K562 (cell line): ENCODE measurements around the gene ABCA4. TPM values are rescaled to one million over a fixed set of nuclear protein-coding genes. Genes with fewer than 3 reads are reported as not detected.

Source experiments
- ATAC-seq: fragments of 200-7000 bp; cut with Tn5 transposase; 3 replicates; pipeline ENCODE4 v1.9.1; 2020; ENCODE audit warnings: moderate library complexity
- BruUV-seq: library from RNA; stranded (reverse); fragments of 400-500 nt; replicated peaks from 2 replicates; lab custom pipeline; 2021; lab: Mats Ljungman, UMichigan
- CTCF ChIA-PET: fragments of 300-600 bp; formaldehyde crosslinking; extraction: SDS; loops from one replicate; lab custom pipeline; 2021; ENCODE audit warnings: low intra/inter-chr PET ratio; lab: Yijun Ruan, JAX
- POLR2A ChIA-PET: fragments of 300-600, 350-650 bp; sonication (Branson Sonifier 250); formaldehyde crosslinking; extraction: SDS; loops from one replicate; lab custom pipeline; 2021; ENCODE audit warnings: antibody characterized with exemption, inconsistent platforms; lab: Yijun Ruan, JAX
- DNase-seq, 4 experiments: peaks; one replicate each; pipeline versions ENCODE4 v3.0.0 to v3.0.0-alpha.2; 2011 to 2018; ENCODE audit warnings: low spot score in 3 of 4, mixed read lengths in 3 of 4; ENCODE audit errors: extremely low read depth in 1 of 4
- FAIRE-seq: peaks from 2 replicates; lab custom pipeline; 2011; peaks lifted over from hg19 to GRCh38; lab: Jason Lieb, UNC
- H2AFZ ChIP-seq: 2 replicates; pipeline ENCODE4 v1.6.0; 2011; ENCODE audit warnings: low read depth, low read length, control low read depth, inconsistent platforms
- H3K27ac ChIP-seq: fragments of 200-600 bp; 3 replicates; pipeline ENCODE4 v1.8.0; 2011; ENCODE audit warnings: low read depth, mild to moderate bottlenecking, control low read depth, inconsistent platforms, low read length, moderate library complexity, mixed read lengths; ENCODE audit errors: extremely low read depth
- H3K27me3 ChIP-seq, 2 experiments: fragments of 300-600 bp in 1 of 2; 2 replicates in 1 of 2; 3 replicates in 1 of 2; pipeline versions ENCODE4 v1.6.0 to v1.8.0; 2011; ENCODE audit warnings: inconsistent platforms in 2 of 2, low read length in 2 of 2, mild to moderate bottlenecking in 1 of 2, mixed read lengths in 1 of 2, moderate library complexity in 1 of 2; ENCODE audit not compliant: control insufficient read depth in 2 of 2, insufficient read depth in 2 of 2
- H3K36me3 ChIP-seq: fragments of 300-600 bp; 3 replicates; pipeline ENCODE4 v1.8.0; 2011; ENCODE audit warnings: mild to moderate bottlenecking, low read length, inconsistent platforms; ENCODE audit not compliant: control insufficient read depth, insufficient read depth
- H3K4me1 ChIP-seq, 2 experiments: fragments of 200-600 bp in 1 of 2; replicated peaks in 1 of 2; 2 replicates in 1 of 2; 3 replicates in 1 of 2; pipeline versions ENCODE4 v1.5.1 to v1.8.0; 2011; ENCODE audit warnings: inconsistent platforms in 2 of 2, low read length in 2 of 2, mild to moderate bottlenecking in 1 of 2, mixed read lengths in 1 of 2, moderate library complexity in 1 of 2; ENCODE audit not compliant: control insufficient read depth in 2 of 2, insufficient read depth in 2 of 2
- H3K4me2 ChIP-seq: 2 replicates; pipeline ENCODE4 v1.6.1; 2011; ENCODE audit warnings: low read length, control low read depth, inconsistent platforms, mixed read lengths; ENCODE audit not compliant: insufficient read depth
- H3K4me3 ChIP-seq: fragments of 200-600 bp; sonication (generic), shearing (Covaris generic); 2 replicates; pipeline ENCODE4 v1.5.1; 2016; ENCODE audit warnings: control low read depth, inconsistent platforms
- H3K79me2 ChIP-seq: fragments of 200-600 bp; 3 replicates; pipeline ENCODE4 v1.8.0; 2011; ENCODE audit warnings: low read length, inconsistent platforms; ENCODE audit not compliant: control insufficient read depth, insufficient read depth
- H3K9ac ChIP-seq, 2 experiments: 2 replicates each; pipeline versions ENCODE4 v1.6.0 to v1.6.1; 2011; ENCODE audit warnings: low read depth in 2 of 2, low read length in 2 of 2, control low read depth in 1 of 2, inconsistent platforms in 1 of 2, mild to moderate bottlenecking in 1 of 2, mixed read lengths in 1 of 2; ENCODE audit not compliant: insufficient read depth in 1 of 2
- H3K9me1 ChIP-seq: one replicate; pipeline ENCODE4 v1.6.0; 2011; ENCODE audit warnings: inconsistent platforms, mild to moderate bottlenecking, low read length, moderate library complexity; ENCODE audit not compliant: control insufficient read depth, insufficient read depth
- H3K9me3 ChIP-seq: replicated peaks from 2 replicates; pipeline ENCODE4 v1.5.1; 2011; ENCODE audit warnings: low read depth, low read length, inconsistent platforms; ENCODE audit not compliant: control insufficient read depth, insufficient read depth
- H4K20me1 ChIP-seq: replicated peaks from 2 replicates; pipeline ENCODE4 v1.6.1; 2011; ENCODE audit warnings: low read length, inconsistent platforms, mixed read lengths; ENCODE audit not compliant: control insufficient read depth, insufficient read depth
- ARNT ChIP-seq, 2 experiments: fragments of 450-650 bp; IDR thresholded peaks; 2 replicates each; pipeline ENCODE4 v1.6.1; 2016; ENCODE audit warnings: mild to moderate bottlenecking in 1 of 2
- CEBPB ChIP-seq: fragments of 450-650 bp; IDR thresholded peaks from 2 replicates; pipeline ENCODE4 v1.6.1; 2016; ENCODE audit warnings: missing genetic modification characterization, missing compliant biosample characterization
- COPS2 ChIP-seq: fragments of 450-650 bp; conservative IDR thresholded peaks from 2 replicates; pipeline ENCODE4 v1.6.1; 2016; ENCODE audit warnings: mild to moderate bottlenecking, moderate library complexity
- E2F1 ChIP-seq: sonication (generic); formaldehyde crosslinking; IDR thresholded peaks from 2 replicates; pipeline ENCODE4 v1.8.1; 2023; ENCODE audit warnings: mild to moderate bottlenecking, missing genetic modification reagents, moderate library complexity
- E2F8 ChIP-seq: fragments of 450-650 bp; IDR thresholded peaks from 2 replicates; pipeline ENCODE4 v1.7.1; 2018; ENCODE audit warnings: mild to moderate bottlenecking, low read depth; ENCODE audit not compliant: partially characterized antibody
- GABPB2 ChIP-seq: fragments of 250-450 bp; sonication (Bioruptor Pico); conservative IDR thresholded peaks from 2 replicates; pipeline ENCODE4 v1.5.1; 2021; ENCODE audit warnings: mild to moderate bottlenecking
- POLR2AphosphoS5 ChIP-seq: IDR thresholded peaks from 2 replicates; pipeline ENCODE4 v1.6.1; 2011; ENCODE audit warnings: mild to moderate bottlenecking, low read depth, low read length, moderate library complexity; ENCODE audit not compliant: control insufficient read depth, insufficient read depth
- RBM17 ChIP-seq: fragments of 200-400 bp; formaldehyde crosslinking; IDR thresholded peaks from 2 replicates; pipeline ENCODE4 v1.6.1; 2017; ENCODE audit warnings: low read depth, mild to moderate bottlenecking, low read length, borderline replicate concordance
- RBM25 ChIP-seq: fragments of 200-400 bp; formaldehyde crosslinking; IDR thresholded peaks from 2 replicates; pipeline ENCODE4 v1.6.1; 2018; ENCODE audit warnings: low read length, low read depth, moderate library complexity; ENCODE audit not compliant: severe bottlenecking
- RREB1 ChIP-seq: fragments of 250-450 bp; sonication (Bioruptor Pico); IDR thresholded peaks from 2 replicates; pipeline ENCODE4 v1.4.0; 2020
- TAF9B ChIP-seq: fragments of 450-650 bp; IDR thresholded peaks from 2 replicates; pipeline ENCODE4 v1.6.1; 2018; ENCODE audit warnings: mild to moderate bottlenecking; ENCODE audit not compliant: partially characterized antibody
- ZFPM2 ChIP-seq: fragments of 250-450 bp; sonication (Bioruptor Pico); IDR thresholded peaks from 2 replicates; pipeline ENCODE4 v1.5.1; 2022; ENCODE audit warnings: mild to moderate bottlenecking
- ZNF24 ChIP-seq: fragments of 450-650 bp; IDR thresholded peaks from 2 replicates; pipeline ENCODE4 v1.6.1; 2016
- WGBS: fragments of 100-300 bp; shearing (Covaris generic); methylation state at CpG from one replicate; pipeline ENCODE4 v1.1.6; 2016; ENCODE audit warnings: low coverage, mixed read lengths; ENCODE audit not compliant: insufficient coverage; ENCODE audit errors: missing lambda C conversion rate; 5-methylcytosine and 5-hydroxymethylcytosine counted together
- in situ Hi-C: fragments of 300-500 bp; cut with MboI; formaldehyde crosslinking; loops from 4 replicates; pipeline ENCODE4 v1.15.0; 2018; ENCODE audit warnings: inconsistent platforms, mixed read lengths
- intact Hi-C: fragments of 100-400 bp; cut with micrococcal nuclease; formaldehyde crosslinking; loops from 2 replicates; pipeline ENCODE4 v1.14.2; 2022
- polyA plus RNA-seq, 8 experiments: library from polyadenylated mRNA; depleted of rRNA in 4 of 8; stranded (reverse) in 5 of 8; unstranded in 3 of 8; fragments of >200 nt; fragmentation: Nextera tagmentation in 2 of 8; fragmentation: Illumina TruSeq in 1 of 8; extraction: Ambion mirVana in 2 of 8; extraction: Trizol in 1 of 8; gene quantifications; 2 replicates each; pipeline versions ENCODE4 v1.2.1 to v1.2.3, GENCODE V29; 2011 to 2014; ENCODE audit warnings: inconsistent platforms in 1 of 8, missing spikeins in 1 of 8
- total RNA-seq, 7 experiments: library from RNA; depleted of rRNA in 6 of 7; stranded (reverse); fragments of >200 nt in 6 of 7; fragmentation: Illumina TruSeq in 2 of 7; extraction: Trizol in 2 of 7; gene quantifications; 2 replicates each; pipeline versions ENCODE4 v1.2.1 to v1.2.3, GENCODE V29; 2011 to 2021; ENCODE audit warnings: low replicate concordance in 1 of 7

ABCA4 gene
- total and polyA plus RNA-seq, 9 of the 15 experiments (the other 6 are each of a cell fraction or from before 2014, with no cell fraction given) = 0.01 to 0.04 TPM; not detected in 7

GRCh38 chr1:94032637-94033036, 88.3 kb downstream of the ABCA4 start:
- H3K36me3 ChIP-seq = no peaks in the 10 kb centered on the region
- H3K9me1 ChIP-seq = no peaks in the 10 kb centered on the region
- BruUV-seq = no TSS peak
- H4K20me1 ChIP-seq = no peaks in the 10 kb centered on the region
- H3K4me1 ChIP-seq = no peaks in the 10 kb centered on the region
- H3K4me3 ChIP-seq = no peak overlapping the region
- DNase-seq (no peak), FAIRE-seq (no peak), ATAC-seq (no peak)
- CTCF ChIA-PET = no interaction called here
- intact Hi-C loops (no loop called here), in situ Hi-C loops (no loop called here)
- no peak overlapping the region for H3K4me2 ChIP-seq
- peaks cover 13 to 42% of the 10 kb centered on the region in 2 experiments; a peak in 4 of 5 replicates for H3K27me3 ChIP-seq
- H3K9ac ChIP-seq = no peak overlapping the region
- WGBS = 0% methylated on average over 3 of the region's 3 CpGs
- no peak overlapping the region for H2AFZ ChIP-seq
- no peak overlapping the region for H3K27ac ChIP-seq
- H3K9me3 ChIP-seq = no peaks in the 10 kb centered on the region
- POLR2A ChIA-PET = no interaction called here
- no peaks in the 10 kb centered on the region for H3K79me2 ChIP-seq
- no peak for TF ChIP-seq POLR2AphosphoS5
- TF ChIP-seq ZFPM2 (CRISPR knock-in tag) = no peak
- TF ChIP-seq E2F1 (CRISPR knock-in tag) = no peak
- TF ChIP-seq TAF9B = no peak
- no peak for TF ChIP-seq GABPB2 (CRISPR knock-in tag)
- TF ChIP-seq E2F8 = no peak
- no peak for TF ChIP-seq RBM17
- no peak for TF ChIP-seq RBM25
- no peak for TF ChIP-seq COPS2
- TF ChIP-seq ARNT (IDR thresholded peaks at IDR 0.05) = no peak
- TF ChIP-seq ZNF24 = no peak
- TF ChIP-seq RREB1 (CRISPR knock-in tag) = no peak
- TF ChIP-seq CEBPB (tag) = no peak
